Mucosa of descending colon (tissue), 3 donors: Measurements from ENCODE around the gene VPS26B. TPM values are rescaled to one million over a fixed set of nuclear protein-coding genes. Genes with fewer than 3 reads are reported as not detected.

Source experiments
- ATAC-seq: fragments of 200-7000 bp; cut with Tn5 transposase; one replicate; pipeline ENCODE4 v1.9.1; 2020; ENCODE audit warnings: mild to moderate bottlenecking, moderate library complexity
- DNase-seq, 3 donors: peaks; one replicate each; pipeline ENCODE4 v3.0.0-alpha.2; 2020
- H3K36me3 ChIP-seq: fragments of 200-600 bp; one replicate; pipeline ENCODE4 v1.8.0; 2021; ENCODE audit warnings: low read depth, mild to moderate bottlenecking
- H3K4me1 ChIP-seq: fragments of 200-600 bp; one replicate; pipeline ENCODE4 v1.8.0; 2021; ENCODE audit warnings: low read depth, mild to moderate bottlenecking
- H3K4me3 ChIP-seq: fragments of 200-600 bp; one replicate; pipeline ENCODE4 v1.8.0; 2021; ENCODE audit warnings: mild to moderate bottlenecking
- H3K9me3 ChIP-seq: fragments of 200-600 bp; one replicate; pipeline ENCODE4 v1.8.0; 2021; ENCODE audit warnings: mild to moderate bottlenecking
- CTCF ChIP-seq: fragments of 200-600 bp; IDR thresholded peaks from one replicate; pipeline ENCODE4 v1.8.0; 2022; ENCODE audit warnings: antibody characterized with exemption, mild to moderate bottlenecking
- intact Hi-C, 2 donors: fragments of 100-400 bp; cut with DNase I in 1 of 2; cut with micrococcal nuclease in 1 of 2; formaldehyde crosslinking; loops; one replicate each; pipeline versions ENCODE4 v1.11.0 to v1.11.1; 2022; cut with DNase I, micrococcal nuclease
- total RNA-seq, 3 donors: library from RNA; stranded (reverse); fragmentation: NEBNext Ultra II Directional in 2 of 3; extraction: Animal tissue kit (Norgen Biotek cat#: 25700) in 2 of 3; gene quantifications; one replicate each; pipeline versions ENCODE4 v1.2.1 to v1.2.4, GENCODE V29; 2021 to 2023
- donor health status: DM: no; HTN: no; CAD: no; lungs with moderate emphysema.
- donor health status: DM: no; HTN: no; CAD: no.
- donor health status: DM: no; HTN: yes; CAD: no.

Gene VPS26B
- total RNA-seq, 3 donors from 2014 or later: 38.6 to 50.8 (median 47.5) TPM

DNA sequence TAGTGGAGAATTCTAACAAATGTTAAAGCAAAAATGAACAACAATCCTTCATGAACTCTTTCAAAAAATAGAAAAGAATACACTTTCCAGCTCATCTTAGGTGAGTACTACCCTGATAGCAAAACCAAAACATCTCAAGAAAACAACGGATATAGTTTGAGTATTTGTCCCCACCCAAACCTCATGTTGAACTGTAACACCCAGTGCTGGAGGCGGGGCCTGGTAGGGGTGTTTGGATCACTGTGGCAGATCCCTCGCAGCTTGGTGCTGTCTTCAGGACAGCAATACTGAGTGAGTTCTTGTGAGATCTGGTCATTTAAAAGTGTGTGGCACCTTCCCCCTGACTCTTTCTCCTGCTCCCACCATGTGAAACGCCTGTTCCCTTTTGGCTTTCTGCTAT, 27.7 kb upstream of the VPS26B start:
- no peaks in the 10 kb centered on the region for H3K36me3 ChIP-seq
- no peak for DNase-seq
- H3K4me1 ChIP-seq: no peaks in the 10 kb centered on the region
- intact Hi-C loops: no loop called here
- no peaks in the 10 kb centered on the region for H3K9me3 ChIP-seq
- no peak for TF ChIP-seq CTCF
- no peak for ATAC-seq
- no peak overlapping the region for H3K4me3 ChIP-seq

GRCh38 chr11:134199531-134199930, 24.9 kb upstream of the VPS26B start:
- no peak for TF ChIP-seq CTCF
- no peaks in the 10 kb centered on the region for H3K36me3 ChIP-seq
- intact Hi-C loops: no loop called here
- H3K9me3 ChIP-seq: no peaks in the 10 kb centered on the region
- H3K4me3 ChIP-seq: no peak overlapping the region
- H3K4me1 ChIP-seq: no peaks in the 10 kb centered on the region
- no peak for DNase-seq
- ATAC-seq: no peak

DNA sequence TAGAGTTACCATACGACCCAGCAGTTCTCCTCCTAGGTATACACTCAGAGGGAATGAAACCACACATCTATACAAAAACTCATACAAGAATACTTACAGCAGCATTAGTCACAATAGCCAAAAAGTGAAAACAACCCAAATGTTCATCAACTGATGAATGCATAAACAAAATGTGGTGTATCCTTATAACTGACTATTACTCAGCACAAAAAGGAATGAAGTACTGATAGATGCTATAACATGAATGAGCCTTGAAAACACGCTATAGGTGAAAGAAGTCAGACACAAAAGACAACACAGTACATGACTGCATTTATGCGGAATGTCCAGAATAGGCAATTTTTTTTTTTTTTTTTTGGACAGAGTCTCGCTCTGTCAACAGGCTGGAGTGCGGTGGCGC, 23.8 kb upstream of the VPS26B start:
- TF ChIP-seq CTCF: no peak
- H3K4me3 ChIP-seq: no peak overlapping the region
- no peaks in the 10 kb centered on the region for H3K36me3 ChIP-seq
- H3K4me1 ChIP-seq: no peaks in the 10 kb centered on the region
- intact Hi-C loops: no loop called here
- DNase-seq (no peak), ATAC-seq (no peak)
- H3K9me3 ChIP-seq: no peaks in the 10 kb centered on the region

DNA sequence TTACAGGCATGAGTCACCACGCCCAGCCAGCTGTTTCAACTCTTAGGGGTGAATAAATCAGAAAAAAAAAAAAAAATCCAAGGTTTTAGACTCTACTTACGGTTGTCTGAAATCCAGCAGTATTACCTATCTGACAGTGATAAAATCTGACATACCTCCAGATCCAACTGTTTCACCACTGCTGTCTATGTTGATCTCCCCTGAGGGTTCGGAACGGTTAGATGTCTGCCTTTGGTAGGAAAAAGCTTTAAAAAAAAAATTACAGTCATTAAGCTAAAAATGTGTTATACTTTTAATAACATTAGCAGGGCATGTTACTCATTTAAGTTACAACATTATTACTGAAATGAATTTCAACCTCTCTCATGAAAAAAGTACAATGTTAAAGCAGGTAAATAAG, 21.8 kb upstream of the VPS26B start:
- DNase-seq (no peak), ATAC-seq (no peak)
- no peaks in the 10 kb centered on the region for H3K36me3 ChIP-seq
- no peak for TF ChIP-seq CTCF
- H3K4me1 ChIP-seq: no peaks in the 10 kb centered on the region
- intact Hi-C loops: no loop called here
- no peaks in the 10 kb centered on the region for H3K9me3 ChIP-seq
- H3K4me3 ChIP-seq: no peak overlapping the region

GRCh38 chr11:134205729-134206128, 18.7 kb upstream of the VPS26B start:
- DNase-seq (no peak), ATAC-seq (no peak)
- no peaks in the 10 kb centered on the region for H3K4me1 ChIP-seq
- TF ChIP-seq CTCF: no peak
- no peaks in the 10 kb centered on the region for H3K9me3 ChIP-seq
- intact Hi-C loops: no loop called here
- H3K36me3 ChIP-seq: no peaks in the 10 kb centered on the region
- no peak overlapping the region for H3K4me3 ChIP-seq

DNA sequence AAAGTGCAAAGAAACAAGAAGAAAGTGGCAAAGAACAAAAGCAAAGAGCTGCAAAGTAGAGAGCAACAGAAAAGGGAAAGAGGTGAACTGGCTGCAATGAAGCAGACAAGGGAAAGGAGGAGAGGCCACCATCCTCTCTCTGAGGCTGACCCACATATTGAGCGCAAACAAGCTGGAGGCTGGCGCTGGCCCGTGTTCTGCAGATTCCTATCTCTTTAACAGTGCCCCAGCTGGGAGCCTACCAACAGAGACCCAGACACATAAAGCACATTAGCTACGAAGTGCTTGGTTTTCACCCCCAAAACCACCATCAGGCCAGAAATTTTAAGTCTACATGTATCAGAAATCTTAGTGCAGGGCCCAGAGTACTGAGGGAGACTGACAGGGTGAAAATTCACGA, 18.3 kb upstream of the VPS26B start:
- Histone ChIP-seq H3K9me3 (no peaks in the 10 kb centered on the region), H3K36me3 (no peaks in the 10 kb centered on the region), H3K4me3 (no peak overlapping the region), H3K4me1 (no peaks in the 10 kb centered on the region)
- intact Hi-C loops: no loop called here
- ATAC-seq (no peak), DNase-seq (no peak)
- TF ChIP-seq CTCF: no peak
